Gastrocnemius medialis (tissue), 4 donors: ENCODE results near the gene CTNNA2. TPM values are rescaled to one million over a fixed set of nuclear protein-coding genes. Genes with fewer than 3 reads are reported as not detected.

Source experiments
- ATAC-seq, 2 donors: fragments of 150-250 bp; one replicate each; pipeline ENCODE4 v1.9.1; 2016
- DNase-seq, 2 donors: peaks; one replicate each; pipeline ENCODE4 v3.0.0-alpha.2; 2019
- H3K27ac ChIP-seq, 4 donors: fragments of 200-600 bp; sonication (generic); 1 replicate in 1 of 4; 2 replicates in 3 of 4; pipeline ENCODE4 v1.5.1; 2016 to 2018; ENCODE audit warnings: mild to moderate bottlenecking in 2 of 4, moderate library complexity in 1 of 4
- H3K27me3 ChIP-seq, 3 donors: fragments of 200-600 bp; sonication (generic) in 2 of 3; 1 replicate in 1 of 3; 2 replicates in 2 of 3; pipeline versions ENCODE4 v1.5.1 to v1.6.0; 2016 to 2019; ENCODE audit warnings: mild to moderate bottlenecking in 1 of 3, moderate library complexity in 1 of 3
- H3K36me3 ChIP-seq, 2 donors: fragments of 200-600 bp; sonication (generic) in 1 of 2; one replicate each; pipeline ENCODE4 v1.5.1; 2017 to 2018
- H3K4me1 ChIP-seq, 2 donors: fragments of 200-600 bp; sonication (generic) in 1 of 2; one replicate each; pipeline ENCODE4 v1.5.1; 2016 to 2017; ENCODE audit warnings: mild to moderate bottlenecking in 2 of 2
- H3K4me3 ChIP-seq, 4 donors: fragments of 200-600 bp; sonication (generic) in 3 of 4; 1 replicate in 1 of 4; 2 replicates in 3 of 4; pipeline ENCODE4 v1.5.1; 2016 to 2019; ENCODE audit warnings: mild to moderate bottlenecking in 2 of 4
- H3K9me3 ChIP-seq, 3 donors: fragments of 200-600 bp; sonication (generic) in 2 of 3; 1 replicate in 1 of 3; 2 replicates in 2 of 3; pipeline ENCODE4 v1.5.1; 2016 to 2019
- POLR2A ChIP-seq, 2 donors: fragments of 450-650 bp; IDR thresholded peaks; one replicate each; pipeline ENCODE4 v1.6.1; 2017; ENCODE audit warnings: antibody characterized with exemption in 2 of 2, mild to moderate bottlenecking in 2 of 2, moderate library complexity in 2 of 2
- in situ Hi-C, 4 donors: fragments of 200-750 bp; cut with MboI; loops; one replicate each; pipeline versions ENCODE4 v1.15.0 to v1.8.0; 2017; ENCODE audit warnings: low sequenced_read_pairs in 4 of 4
- intact Hi-C: fragments of 100-400 bp; cut with DNase I; formaldehyde crosslinking; loops from one replicate; pipeline ENCODE4 v1.15.1; 2023; ENCODE audit warnings: low total_unique reads
- total RNA-seq, 4 donors: library from RNA; depleted of rRNA; stranded (reverse); fragments of >200 nt; gene quantifications; one replicate each; pipeline versions ENCODE4 v1.1.0 to v1.2.3, GENCODE V29; 2016
- TF ChIP-seq, protein P1 (sequence below), 5 experiments: fragments of 450-650 bp in 3 of 5; fragments of 200-600 bp in 2 of 5; sonication (generic) in 2 of 5; IDR thresholded peaks in 4 of 5; conservative IDR thresholded peaks in 1 of 5; 1 replicate in 4 of 5; 2 replicates in 1 of 5; pipeline ENCODE4 v1.5.1; 2016 to 2019; ENCODE audit warnings: antibody characterized with exemption in 5 of 5, mild to moderate bottlenecking in 3 of 5, moderate library complexity in 3 of 5

The CTNNA2 gene
- total RNA-seq, 4 donors from 2014 or later = not detected

DNA sequence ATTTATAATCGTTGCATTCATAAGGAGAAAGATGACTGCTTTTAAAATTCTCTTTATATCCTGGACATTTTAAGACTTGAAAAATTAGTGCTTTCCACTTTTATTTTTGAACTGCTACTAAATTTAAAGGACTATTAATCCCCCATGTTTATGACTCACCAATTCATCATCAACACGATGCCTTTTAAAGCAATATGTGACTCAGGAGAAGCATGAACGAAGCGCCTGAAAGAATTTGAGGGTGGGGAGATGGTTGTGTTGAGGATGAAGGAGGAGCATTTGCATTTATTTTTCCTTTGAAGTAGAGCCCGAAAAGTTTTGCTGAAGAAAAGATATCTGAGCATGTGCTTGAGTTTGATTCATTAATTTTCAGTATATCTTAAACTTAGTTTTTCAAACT is 983.9 kb downstream of the CTNNA2 start:
- Histone ChIP-seq H3K27me3 (no peaks in the 10 kb centered on the region), H3K4me3 (no peak overlapping the region), H3K27ac (no peak overlapping the region), H3K9me3 (no peaks in the 10 kb centered on the region), H3K36me3 (no peaks in the 10 kb centered on the region), H3K4me1 (no peaks in the 10 kb centered on the region)
- TF ChIP-seq, protein P1, sequence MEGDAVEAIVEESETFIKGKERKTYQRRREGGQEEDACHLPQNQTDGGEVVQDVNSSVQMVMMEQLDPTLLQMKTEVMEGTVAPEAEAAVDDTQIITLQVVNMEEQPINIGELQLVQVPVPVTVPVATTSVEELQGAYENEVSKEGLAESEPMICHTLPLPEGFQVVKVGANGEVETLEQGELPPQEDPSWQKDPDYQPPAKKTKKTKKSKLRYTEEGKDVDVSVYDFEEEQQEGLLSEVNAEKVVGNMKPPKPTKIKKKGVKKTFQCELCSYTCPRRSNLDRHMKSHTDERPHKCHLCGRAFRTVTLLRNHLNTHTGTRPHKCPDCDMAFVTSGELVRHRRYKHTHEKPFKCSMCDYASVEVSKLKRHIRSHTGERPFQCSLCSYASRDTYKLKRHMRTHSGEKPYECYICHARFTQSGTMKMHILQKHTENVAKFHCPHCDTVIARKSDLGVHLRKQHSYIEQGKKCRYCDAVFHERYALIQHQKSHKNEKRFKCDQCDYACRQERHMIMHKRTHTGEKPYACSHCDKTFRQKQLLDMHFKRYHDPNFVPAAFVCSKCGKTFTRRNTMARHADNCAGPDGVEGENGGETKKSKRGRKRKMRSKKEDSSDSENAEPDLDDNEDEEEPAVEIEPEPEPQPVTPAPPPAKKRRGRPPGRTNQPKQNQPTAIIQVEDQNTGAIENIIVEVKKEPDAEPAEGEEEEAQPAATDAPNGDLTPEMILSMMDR (IDR thresholded peaks at IDR 0.05 in 4 of 5, conservative IDR thresholded peaks at IDR 0.05 in 1 of 5) = no peak
- intact Hi-C loops = loop anchor here (5.0 kb wide), 1 partner anchor 169 kb away; no protein-coding TSS in a partner anchor
- no peak for DNase-seq
- in situ Hi-C loops = no loop called here
- no peak for ATAC-seq

GRCh38 chr2:80499095-80499494 is 986.2 kb downstream of the CTNNA2 start:
- ATAC-seq (no peak), DNase-seq (no peak)
- no peak overlapping the region for H3K4me3 ChIP-seq
- in situ Hi-C loops (no loop called here), intact Hi-C loops (loop anchor here (5.0 kb wide), 1 partner anchor 172 kb away; no protein-coding TSS in a partner anchor)
- H3K4me1 ChIP-seq = no peaks in the 10 kb centered on the region
- no peaks in the 10 kb centered on the region for H3K36me3 ChIP-seq
- H3K9me3 ChIP-seq = no peaks in the 10 kb centered on the region
- no peak for TF ChIP-seq POLR2A (IDR thresholded peaks at IDR 0.05)
- TF ChIP-seq, protein P1 (IDR thresholded peaks at IDR 0.05 in 4 of 5, conservative IDR thresholded peaks at IDR 0.05 in 1 of 5) = peak in 2 of 5 experiments; percentile 41 to 43
- no peak overlapping the region for H3K27ac ChIP-seq
- H3K27me3 ChIP-seq = no peaks in the 10 kb centered on the region

- Histone ChIP-seq H3K27me3 (no peaks in the 10 kb centered on the region), H3K4me1 (no peaks in the 10 kb centered on the region), H3K27ac (no peak overlapping the region), H3K36me3 (no peaks in the 10 kb centered on the region), H3K9me3 (no peaks in the 10 kb centered on the region), H3K4me3 (no peak overlapping the region)
- TF ChIP-seq POLR2A (IDR thresholded peaks at IDR 0.05) = no peak
- TF ChIP-seq, protein P1 (IDR thresholded peaks at IDR 0.05 in 4 of 5, conservative IDR thresholded peaks at IDR 0.05 in 1 of 5) = no peak
- intact Hi-C loops = no loop called here
- ATAC-seq (no peak), DNase-seq (no peak)
- in situ Hi-C loops = loop anchor here in 1 of 4 donors (10.0 kb wide), 1 partner anchor 177 kb away; no protein-coding TSS in a partner anchor
Observed at GRCh38 chr2:80501874-80502624, 989.2 kb downstream of the CTNNA2 start.

DNA sequence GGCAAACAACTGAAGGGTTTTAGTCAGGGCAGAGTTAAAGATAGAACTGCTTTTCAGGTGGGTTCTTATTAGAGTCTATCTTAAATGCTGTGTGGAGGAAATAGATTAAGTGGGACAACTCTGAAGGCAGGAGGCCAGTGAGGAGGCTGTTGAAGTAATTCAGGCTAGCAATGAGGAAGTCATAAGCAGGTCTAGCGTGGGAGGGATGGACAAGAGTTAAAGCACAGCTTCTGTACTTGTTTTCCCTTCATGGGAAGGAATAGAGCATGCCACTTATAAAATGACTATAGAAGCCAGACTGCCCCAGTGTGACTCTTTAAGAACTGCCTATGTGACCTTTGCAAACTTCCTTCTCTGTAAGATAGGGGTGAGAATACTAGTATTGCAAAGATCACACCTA is 993.7 kb downstream of the CTNNA2 start:
- no peak for ATAC-seq
- Histone ChIP-seq H3K4me1 (no peaks in the 10 kb centered on the region), H3K27ac (no peak overlapping the region), H3K27me3 (no peaks in the 10 kb centered on the region), H3K4me3 (no peak overlapping the region), H3K36me3 (no peaks in the 10 kb centered on the region), H3K9me3 (no peaks in the 10 kb centered on the region)
- no peak for DNase-seq
- TF ChIP-seq POLR2A (IDR thresholded peaks at IDR 0.05) = no peak
- TF ChIP-seq, protein P1 (IDR thresholded peaks at IDR 0.05 in 4 of 5, conservative IDR thresholded peaks at IDR 0.05 in 1 of 5) = no peak
- intact Hi-C loops (no loop called here), in situ Hi-C loops (loop anchor here in 1 of 4 donors (10.0 kb wide), 1 partner anchor 182 kb away; no protein-coding TSS in a partner anchor)
